ENCODE measurements around the gene PLA2G7. TPM values are rescaled to one million over a fixed set of nuclear protein-coding genes. Genes with fewer than 3 reads are reported as not detected.
"Not testable (repeated sequence)": the region's sequence is repeated elsewhere in the genome, so short reads cannot be mapped to it uniquely, and the experiment has no call there.

The PLA2G7 gene
- total RNA-seq, 1 donor from 2014 or later: 1.7 TPM

DNA sequence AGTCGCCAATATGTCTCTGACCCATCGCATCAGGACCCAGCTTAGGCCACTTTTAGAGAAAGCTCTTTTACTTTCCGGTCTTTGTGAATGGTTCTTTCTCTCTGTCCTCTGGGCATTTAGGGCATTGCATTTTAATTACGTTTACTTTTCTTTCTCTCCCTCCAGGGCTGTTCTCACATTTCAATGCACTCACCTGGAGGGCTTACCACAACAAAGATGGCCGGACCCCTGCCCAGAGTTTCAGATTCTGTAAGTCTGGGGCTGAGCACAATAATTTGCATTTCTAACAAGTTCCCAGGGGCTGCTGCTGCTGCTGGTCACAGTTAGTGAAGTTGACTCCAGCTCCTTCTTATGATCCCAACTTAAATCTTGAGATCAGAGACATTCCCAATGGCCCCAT lies 14.6 kb upstream of the PLA2G7 start:
- DNase-seq (ENCODE audit: low spot score): no peak
- no peak for ATAC-seq

DNA sequence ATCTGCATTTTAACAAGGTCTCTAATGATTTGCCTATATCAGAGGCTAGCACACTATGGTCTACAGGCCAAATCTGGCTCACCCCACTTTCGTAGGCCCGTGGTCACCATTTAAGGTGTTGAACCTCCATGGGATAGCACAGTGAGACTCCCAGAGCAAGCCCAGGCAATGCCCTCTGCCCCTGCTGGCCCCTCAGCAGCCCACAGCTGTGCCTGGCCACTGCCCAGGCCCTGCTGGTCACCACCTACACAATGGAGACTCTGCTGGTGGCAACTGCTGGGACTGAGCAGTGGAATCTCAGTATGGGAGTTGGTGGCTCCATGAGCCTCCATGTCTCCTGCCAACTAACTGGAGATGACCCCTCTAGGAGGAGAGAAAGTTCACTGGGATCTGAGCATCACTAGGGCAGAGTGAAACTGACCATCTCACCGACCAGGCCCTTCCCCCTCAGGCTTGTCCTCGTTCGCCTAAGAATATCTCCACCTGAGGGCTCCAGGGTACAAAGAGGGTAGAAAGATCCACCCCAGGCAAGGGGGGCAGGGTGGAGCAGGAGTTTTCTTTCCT lies 13.8 kb upstream of the PLA2G7 start:
- ATAC-seq (no peak), DNase-seq (ENCODE audit: low spot score) (no peak)

DNA sequence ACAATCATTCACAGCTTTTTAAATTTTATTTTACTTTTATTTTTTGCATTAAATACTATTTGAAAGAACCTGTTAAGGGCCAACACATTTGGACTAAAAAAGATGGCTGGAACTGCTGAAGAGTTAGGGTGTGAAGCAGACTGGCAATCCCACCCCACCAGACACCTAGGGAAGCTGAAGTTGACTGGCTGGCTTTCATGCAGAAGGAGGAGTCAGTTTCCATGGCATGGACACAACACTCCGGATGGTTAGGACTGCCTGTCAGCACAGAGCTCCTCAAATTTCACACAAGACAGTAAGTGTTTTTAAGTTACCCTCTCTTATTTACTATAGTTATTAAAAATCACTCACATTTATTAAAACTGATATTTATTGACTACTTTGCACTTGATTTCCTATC lies 11.5 kb upstream of the PLA2G7 start, which contains the start of gene ANKRD66:
TSS of gene ANKRD66 (plus strand) at position 238 of the 400 bp plus-strand sequence. CDS start 5,016 bp downstream, outside the sequence.
- DNase-seq (ENCODE audit: low spot score): no peak
- no peak for ATAC-seq

DNA sequence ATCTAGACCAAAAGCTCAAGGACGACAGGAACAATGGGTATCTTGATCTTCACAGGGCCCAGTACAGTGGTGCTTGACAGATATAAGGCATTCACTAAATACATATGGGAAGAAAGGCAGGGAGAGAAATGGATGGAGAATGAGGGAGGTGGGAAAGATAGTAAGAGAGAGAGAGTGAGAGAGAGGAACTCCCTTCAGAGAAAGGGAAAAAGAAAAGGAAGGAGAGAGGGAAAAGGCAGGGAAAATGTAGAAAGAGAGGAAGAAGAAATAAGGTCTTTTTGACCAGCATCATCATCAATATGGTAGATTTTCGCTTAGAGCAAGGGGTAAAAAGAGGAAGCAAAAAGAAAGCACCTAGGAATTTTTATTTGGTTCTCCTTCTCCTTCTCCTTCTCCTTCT lies 10.8 kb upstream of the PLA2G7 start:
- no peak for ATAC-seq
- no peak for DNase-seq (ENCODE audit: low spot score)

DNA sequence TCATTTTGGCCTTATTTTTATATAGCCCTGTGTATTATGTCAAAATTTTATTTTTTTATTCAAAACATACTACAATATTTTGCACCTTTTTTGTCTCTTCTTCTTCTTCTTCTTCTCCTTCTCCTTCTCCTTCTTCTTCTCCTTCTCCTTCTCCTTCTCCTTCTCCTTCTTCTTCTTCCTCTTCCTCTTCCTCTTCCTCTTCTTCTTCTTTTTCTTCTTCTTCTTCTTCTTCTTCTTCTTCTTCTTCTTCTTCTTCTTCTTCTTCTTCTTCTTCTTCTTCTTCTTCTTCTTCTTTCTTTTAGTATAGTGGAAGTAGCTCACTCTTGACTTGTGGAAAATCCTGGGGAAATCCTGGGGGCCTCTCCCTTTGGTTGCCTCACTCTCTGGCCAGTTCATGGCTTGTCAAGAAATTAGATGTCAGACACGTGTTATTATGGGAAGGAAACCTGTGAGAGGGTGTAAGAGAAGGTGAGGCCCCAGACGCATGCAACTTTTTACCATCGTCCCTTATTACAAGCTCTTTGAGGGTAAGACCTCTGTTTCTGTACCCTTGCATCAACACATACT lies 9.1 kb upstream of the PLA2G7 start:
- not testable (repeated sequence) for DNase-seq (ENCODE audit: low spot score); ATAC-seq

DNA sequence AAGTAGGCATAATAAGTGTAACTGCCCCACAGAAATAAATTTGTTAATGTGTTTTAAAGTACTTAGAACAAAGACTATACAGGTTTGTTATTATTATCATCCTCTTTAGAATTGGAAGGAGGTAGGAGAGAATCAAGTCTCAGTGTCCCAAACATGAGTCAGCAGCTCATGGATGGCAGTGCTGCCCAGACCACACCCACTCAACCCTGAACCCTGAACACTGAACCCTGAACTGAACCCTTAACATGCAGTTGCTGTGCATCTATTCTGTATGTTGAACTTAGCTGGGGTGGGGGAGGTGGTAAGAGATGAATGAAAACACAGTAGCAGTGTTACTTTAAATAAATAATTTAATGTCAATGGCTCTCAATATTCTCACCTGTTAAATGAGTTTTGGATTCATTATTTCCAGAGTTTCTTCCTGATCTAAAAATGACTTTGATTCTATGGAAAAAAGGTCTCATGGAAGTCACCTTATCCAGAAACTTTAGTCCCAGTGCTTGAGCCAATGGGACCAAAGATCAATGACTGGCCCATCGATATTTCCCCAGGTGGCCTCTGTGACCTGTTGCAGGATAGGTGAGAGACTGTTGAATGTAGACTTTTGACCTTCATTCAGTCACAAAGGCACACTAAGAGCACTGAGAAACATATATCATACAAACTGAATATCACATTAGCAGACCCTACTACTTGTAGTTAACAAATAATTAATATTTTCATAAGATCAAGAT lies 8.4 kb upstream of the PLA2G7 start:
- ATAC-seq: no peak
- DNase-seq (ENCODE audit: low spot score): no peak

DNA sequence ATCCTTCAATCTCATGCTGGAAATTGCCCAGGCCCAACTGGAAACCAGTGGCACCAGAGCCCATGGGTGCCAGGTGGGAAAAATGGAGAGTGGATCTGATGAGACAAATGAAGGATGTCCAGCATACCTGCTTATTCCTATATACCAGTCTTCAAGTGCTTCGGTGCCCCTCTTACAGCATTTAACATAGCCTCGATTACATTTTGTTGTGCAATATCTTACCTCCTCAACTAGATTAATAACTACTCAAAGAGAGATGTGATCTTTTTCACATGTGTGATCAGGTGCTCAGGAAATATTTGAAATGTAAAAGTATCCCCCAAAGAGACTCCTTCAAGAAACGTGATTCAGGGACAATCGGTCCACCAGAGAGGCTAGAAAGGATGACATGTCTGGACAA lies 6.7 kb upstream of the PLA2G7 start:
- ATAC-seq: no peak

DNA sequence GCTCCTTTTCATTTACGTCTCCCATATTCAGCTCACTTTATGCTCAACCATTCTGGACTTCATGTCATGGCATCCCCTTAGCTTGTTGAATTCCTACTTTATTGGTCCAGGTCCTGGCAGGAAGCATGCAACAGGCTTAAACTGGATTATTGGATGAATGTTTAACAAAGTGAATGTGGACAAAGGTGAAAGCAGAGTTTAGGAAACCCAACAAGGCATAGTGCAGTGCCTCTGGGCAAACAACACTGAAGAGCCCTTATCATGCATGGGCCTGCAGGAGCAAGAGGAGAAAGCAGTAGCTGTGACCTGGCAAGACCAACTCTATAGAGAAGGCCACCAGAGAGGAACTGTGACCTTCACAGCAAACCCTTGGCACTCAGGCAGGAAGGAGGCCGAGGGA lies 6.3 kb upstream of the PLA2G7 start:
- ATAC-seq: no peak
- DNase-seq (ENCODE audit: low spot score): no peak

More for the DNA sequence above, 6.7 kb upstream of the PLA2G7 start:
- DNase-seq (ENCODE audit: low spot score): no peak

DNA sequence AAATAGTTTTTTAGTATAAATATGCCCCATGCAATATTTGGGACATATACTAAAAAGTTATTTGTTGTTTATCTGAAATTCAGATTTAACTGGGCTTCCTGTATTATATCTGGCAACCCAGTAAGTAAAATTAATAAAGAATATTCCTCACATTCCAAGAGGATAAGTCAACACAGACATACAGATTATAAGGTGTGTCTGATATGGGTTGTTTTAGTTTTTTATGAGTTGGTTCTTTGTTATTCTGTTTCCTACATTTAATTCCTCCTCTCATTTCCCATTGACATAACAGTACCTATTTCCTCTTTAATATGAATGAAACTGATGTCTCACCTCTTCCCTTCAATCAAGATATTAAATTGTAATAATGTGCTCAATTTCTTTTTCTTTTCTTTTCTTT lies 1.7 kb upstream of the PLA2G7 start:
- DNase-seq (ENCODE audit: low spot score): no peak
- no peak for ATAC-seq

DNA sequence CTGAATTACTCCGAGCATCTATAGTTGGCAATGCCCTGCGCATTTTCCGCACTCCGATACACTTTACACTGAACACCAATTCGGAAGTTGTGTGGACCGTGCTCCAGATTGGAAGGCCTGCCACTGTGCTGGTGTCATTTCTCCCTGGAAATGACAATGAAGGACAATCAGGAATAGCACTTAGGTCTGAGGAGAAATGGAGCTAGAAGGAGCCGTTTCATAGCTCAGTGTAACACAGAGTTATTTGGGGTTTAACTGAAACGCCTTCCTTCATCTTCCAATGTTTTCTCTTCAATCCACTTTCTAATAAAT lies 501 bp upstream of the PLA2G7 start:
- DNase-seq (ENCODE audit: low spot score) (no peak), ATAC-seq (no peak)

DNA sequence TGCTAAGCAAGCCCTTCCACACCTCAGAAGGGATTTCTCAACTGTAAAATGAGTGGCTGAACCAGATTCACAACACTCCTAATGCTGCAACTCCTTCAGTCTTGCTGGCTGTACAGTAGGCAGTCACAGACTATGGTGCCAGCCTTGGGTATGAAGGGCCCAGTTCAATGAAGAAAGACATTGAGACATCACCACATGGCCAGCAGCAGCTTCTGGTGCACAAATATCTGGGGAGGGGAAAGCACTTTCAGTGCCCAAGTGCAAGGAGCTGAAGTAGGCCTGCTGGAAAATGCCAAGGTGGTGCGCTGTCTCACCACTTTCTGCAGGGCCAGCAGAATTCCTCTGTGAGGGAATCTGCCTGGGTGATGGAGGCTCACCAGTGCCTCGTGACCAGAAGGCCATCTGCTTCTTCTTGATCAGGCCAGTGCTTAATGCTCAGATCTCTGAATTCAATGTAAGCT lies 1.8 kb downstream of the PLA2G7 start:
- DNase-seq (ENCODE audit: low spot score): no peak

DNA sequence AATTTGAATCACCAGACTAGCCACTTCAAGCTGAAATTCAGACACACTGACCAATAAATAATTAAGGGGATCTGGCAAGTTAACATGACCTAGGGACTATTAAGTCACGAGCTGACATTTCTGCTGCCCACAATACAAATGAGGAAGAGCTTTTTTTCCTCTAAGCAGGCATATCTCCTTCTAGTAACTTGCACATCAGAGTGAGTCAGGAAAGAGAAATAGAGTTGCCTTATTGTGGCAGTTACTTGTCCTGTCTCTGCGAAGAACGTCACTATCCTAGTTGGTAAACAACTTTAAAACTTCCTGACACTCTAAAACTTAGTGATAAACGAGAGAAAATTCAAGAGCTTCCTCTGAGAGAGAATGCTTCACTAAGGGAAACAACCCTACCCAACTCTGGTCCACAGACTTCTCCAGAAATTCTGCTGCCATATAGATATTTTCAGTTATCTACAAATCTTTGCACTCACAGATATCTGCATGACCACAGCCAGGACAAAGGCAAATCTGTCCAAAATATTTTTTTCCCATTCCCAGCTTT lies 4.2 kb downstream of the PLA2G7 start:
- peak; percentile 14 for ATAC-seq
- no peak for DNase-seq (ENCODE audit: low spot score)

More for the DNA sequence above, 1.8 kb downstream of the PLA2G7 start:
- ATAC-seq: no peak

DNA sequence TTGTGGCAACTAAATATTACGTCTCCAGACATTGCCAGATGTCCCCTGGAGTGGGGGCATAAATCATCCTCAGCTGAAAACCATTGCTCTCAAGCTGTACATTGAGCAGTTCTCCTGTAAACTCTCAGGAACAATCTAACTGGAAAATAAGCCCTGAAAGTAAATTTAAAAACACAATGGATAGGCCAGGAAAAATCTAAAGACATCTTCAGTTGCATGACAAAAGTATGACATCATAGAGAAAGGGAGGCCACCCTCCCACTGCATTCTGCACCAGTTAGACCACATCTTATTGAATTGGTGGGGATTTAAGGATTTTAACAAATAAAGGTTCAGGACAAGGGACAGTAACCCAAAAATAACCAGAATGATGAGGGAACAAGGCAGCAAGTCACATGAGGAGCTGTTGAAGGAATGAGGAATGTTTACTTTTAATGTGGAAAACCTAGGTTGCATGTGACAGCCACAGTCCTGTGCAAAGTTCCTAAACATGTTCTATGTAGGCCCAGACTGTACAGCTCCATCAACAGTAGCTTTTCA lies 5.3 kb downstream of the PLA2G7 start:
- no peak for DNase-seq (ENCODE audit: low spot score)
- no peak for ATAC-seq

DNA sequence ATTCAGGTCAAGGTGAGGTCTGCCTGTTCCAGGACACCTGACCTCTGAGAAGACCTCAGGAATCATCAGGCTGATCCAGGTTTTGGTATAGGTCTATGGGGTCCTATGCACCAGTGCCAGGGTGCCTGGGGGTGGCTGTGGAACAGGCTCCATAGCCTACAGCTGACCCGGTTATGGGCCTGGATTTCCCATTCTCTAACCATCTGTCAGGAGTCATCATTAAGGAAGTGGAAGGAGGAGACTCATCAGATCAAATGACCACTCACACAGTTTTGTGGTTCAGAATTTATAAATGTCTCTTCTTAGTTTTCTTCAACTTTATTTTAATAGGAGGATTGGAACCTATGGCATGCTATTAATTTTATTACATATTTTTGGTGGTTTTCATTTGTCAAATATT lies 14.8 kb downstream of the PLA2G7 start:
- DNase-seq (ENCODE audit: low spot score) (no peak), ATAC-seq (no peak)

DNA sequence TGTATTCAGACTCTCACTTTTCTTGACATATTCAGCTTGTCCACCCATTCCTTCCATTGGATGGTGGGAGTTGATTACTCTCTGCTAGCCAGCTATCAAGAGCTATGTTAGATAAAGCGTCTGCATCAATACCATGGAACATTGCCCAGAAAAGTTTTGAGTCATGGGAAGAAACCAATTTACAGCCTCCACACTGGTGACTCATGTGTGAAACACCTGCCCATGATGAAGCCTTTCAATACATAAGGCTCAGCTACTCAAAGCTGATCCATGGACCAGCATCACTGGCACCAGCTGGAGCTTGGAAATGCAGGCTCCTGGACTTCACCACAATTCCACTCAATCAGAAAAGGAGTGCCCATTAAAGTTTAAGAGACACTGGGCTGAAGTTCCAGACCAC lies 16.1 kb downstream of the PLA2G7 start:
- ATAC-seq (no peak), DNase-seq (ENCODE audit: low spot score) (no peak)

DNA sequence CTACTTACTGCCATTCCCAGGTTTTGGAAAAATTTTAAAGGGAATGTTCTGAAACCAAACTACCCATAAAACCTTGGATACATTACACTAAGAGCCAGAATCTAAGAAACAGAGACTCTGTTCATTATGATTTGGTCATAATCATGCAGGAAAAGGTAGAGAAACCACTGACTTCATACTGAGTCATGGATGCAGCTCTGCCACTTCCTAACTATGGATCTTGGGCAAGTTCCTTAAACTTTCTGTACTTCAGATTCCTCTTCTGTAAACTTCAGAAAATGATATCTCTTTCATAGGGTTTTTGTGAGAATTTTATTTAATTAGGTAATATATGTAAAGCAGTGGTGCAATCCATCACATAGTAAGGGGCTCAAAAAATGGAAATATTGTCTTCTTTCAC lies 20.0 kb downstream of the PLA2G7 start:
- DNase-seq (ENCODE audit: low spot score): no peak
- ATAC-seq: no peak

DNA sequence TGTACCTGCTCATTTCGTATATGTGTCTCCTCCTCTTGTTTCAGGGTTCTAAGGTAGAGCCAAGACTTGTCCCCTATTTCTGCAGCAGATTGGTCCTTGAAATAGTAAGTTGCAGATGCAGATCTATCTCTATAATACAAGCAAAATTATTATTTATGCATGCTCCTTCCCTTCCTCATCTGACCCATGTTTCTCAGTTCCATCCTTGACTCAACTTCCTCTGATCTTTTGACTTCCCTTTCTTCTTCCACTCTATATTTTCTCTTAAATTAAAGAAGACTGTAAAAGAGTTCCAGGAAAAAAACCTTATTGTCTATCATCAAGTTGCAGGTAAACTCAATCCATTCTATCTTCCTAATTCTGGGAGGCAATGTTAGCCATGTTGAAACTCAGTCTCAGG lies 23.7 kb downstream of the PLA2G7 start:
- DNase-seq (ENCODE audit: low spot score) (no peak), ATAC-seq (no peak)

DNA sequence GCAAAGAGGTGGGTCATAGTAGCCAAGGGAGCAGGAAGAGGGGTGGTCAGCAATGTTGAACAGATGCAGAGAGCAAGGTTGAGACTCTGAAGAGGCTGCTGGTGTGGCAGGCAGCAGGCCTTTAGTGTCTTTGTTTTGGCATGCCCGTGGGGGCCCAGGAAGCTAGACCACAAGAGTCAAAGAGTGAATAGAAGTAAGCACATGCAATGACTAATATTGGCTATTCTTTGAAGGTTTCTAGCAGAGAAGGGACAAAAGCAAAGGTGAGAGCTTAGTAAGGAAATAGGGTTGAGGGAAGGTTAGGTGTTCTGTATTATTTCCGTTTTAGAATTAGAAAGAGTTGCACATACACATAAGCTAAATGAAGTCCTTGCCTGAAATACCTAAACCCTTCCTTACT lies 28.7 kb downstream of the PLA2G7 start:
- DNase-seq (ENCODE audit: low spot score) (no peak), ATAC-seq (no peak)

DNA sequence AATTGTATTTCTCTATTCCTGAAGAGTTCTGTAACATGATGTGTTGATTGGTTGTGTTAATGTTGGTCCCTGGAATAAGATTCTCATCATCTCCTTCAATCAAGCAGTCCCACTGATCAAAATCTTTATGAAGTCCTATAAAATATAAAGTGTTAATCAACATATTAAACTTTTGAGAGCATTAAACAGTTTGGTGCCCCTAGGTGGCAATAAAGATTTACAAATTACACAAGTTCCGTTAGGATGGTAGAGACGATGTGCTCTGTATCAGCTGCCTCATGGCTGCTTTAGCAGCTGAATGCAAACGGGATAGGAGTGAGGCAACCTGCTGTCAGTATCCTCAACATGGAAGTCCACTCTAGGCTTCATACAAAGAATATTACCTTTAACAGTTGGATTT lies 30.6 kb downstream of the PLA2G7 start:
- DNase-seq (ENCODE audit: low spot score) (no peak), ATAC-seq (peak; percentile 65)

DNA sequence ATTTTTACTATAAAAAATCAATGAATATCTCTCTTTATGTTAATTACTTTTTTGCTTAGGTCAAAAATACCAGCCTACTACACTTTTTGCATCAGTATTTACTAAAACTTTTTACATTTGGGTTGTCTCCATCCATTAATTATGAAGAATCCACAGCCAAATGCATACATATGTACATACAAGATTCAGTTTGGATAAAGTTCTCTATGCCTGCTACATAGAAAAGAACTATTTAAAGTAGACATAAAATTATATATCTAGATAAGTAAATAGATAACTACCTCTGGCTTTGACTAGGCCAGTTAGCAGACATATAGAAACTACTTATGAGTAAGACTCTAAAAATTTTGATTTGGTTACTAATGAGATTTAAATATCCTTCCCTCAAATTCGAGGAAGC lies 35.2 kb downstream of the PLA2G7 start:
- DNase-seq (ENCODE audit: low spot score) (no peak), ATAC-seq (no peak)

DNA sequence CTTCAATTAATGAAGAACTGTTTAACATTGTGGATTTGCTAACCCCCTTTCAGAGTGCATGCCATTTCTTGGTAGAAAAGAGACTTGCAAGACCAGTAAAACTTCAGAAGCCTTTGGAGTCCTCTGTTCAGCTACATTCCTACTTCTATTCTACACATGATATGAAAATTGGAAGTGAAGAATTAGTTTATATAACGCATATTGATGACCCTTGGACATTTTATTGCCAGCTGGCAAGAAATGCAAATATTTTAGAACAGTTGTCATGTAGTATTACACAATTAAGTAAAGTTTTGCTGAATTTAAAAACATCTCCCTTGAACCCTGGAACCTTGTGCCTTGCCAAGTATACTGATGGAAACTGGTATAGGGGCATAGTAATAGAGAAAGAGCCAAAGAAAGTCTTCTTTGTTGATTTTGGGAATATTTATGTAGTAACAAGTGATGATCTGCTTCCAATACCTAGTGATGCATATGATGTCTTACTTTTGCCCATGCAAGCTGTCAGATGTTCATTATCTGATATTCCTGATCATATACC lies 44.2 kb downstream of the PLA2G7 start:
- DNase-seq (ENCODE audit: low spot score): no peak

More for the DNA sequence above, 44.2 kb downstream of the PLA2G7 start:
- ATAC-seq: peak; percentile 34
